22Rv1 (cell line): ENCODE measurements around the gene FADS2.

ENCODE experiments used
- ZFX ChIP-seq: fragments of 450-650 bp; IDR thresholded peaks from 2 replicates; pipeline ENCODE4 v1.6.1; 2017; ENCODE audit warnings: antibody characterized with exemption, borderline replicate concordance
- TF ChIP-seq, protein P1 (sequence below): fragments of 450-650 bp; IDR thresholded peaks from 2 replicates; pipeline ENCODE4 v1.5.1; 2017; ENCODE audit warnings: mild to moderate bottlenecking

DNA sequence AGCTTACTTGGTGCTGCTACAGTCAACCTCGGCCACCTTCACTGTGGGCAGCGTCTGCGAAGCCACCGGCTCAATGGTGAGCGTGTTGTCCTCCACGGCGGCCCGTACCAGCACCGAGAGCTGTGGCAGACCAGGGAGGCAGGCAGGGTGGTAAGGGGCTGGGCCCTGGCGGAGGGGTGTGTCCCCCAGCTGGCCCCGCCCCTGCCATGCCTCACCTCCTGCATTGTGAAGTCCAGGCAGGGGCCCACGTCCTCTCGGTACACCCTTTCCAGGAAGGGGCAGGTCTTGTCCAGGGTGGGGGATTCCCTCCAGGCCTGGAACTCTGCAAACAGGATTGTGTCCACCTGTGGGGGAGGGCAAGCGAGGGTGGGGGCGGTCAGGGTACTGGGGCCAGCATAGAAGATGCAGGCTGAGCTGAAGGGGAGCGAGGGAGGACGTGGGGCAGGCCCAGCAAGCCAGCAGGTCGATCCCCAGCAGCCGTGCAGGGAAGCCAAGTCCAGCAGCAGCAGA is 76.5 kb downstream of the FADS2 start:
- TF ChIP-seq, protein P1, sequence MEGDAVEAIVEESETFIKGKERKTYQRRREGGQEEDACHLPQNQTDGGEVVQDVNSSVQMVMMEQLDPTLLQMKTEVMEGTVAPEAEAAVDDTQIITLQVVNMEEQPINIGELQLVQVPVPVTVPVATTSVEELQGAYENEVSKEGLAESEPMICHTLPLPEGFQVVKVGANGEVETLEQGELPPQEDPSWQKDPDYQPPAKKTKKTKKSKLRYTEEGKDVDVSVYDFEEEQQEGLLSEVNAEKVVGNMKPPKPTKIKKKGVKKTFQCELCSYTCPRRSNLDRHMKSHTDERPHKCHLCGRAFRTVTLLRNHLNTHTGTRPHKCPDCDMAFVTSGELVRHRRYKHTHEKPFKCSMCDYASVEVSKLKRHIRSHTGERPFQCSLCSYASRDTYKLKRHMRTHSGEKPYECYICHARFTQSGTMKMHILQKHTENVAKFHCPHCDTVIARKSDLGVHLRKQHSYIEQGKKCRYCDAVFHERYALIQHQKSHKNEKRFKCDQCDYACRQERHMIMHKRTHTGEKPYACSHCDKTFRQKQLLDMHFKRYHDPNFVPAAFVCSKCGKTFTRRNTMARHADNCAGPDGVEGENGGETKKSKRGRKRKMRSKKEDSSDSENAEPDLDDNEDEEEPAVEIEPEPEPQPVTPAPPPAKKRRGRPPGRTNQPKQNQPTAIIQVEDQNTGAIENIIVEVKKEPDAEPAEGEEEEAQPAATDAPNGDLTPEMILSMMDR = no peak
- TF ChIP-seq ZFX = no peak
